SIG-M5 treated with dmso at 0.1 percent for 504 hours (cell line): ENCODE measurements around the gene LGALS9.
A peak's percentile ranks its signal among the peaks of the same experiment; 100 is the strongest.
"Not testable (repeated sequence)": the region's sequence is repeated elsewhere in the genome, so short reads cannot be mapped to it uniquely, and the experiment has no call there.

Source experiments
- DNase-seq: peaks from one replicate; lab custom pipeline; 2025; ENCODE audit not compliant: unreplicated experiment; lab: John Stamatoyannopoulos, UW

The LGALS9 gene

GRCh38 chr17:27651411-27652345, 20.7 kb downstream of the LGALS9 start:
- peak; percentile 32 for DNase-seq

- DNase-seq, result not testable (repeated sequence)
Measured at GRCh38 chr17:27653449-27653971, 22.5 kb downstream of the LGALS9 start.

GRCh38 chr17:27654136-27654535, 23.1 kb downstream of the LGALS9 start:
- no peak for DNase-seq

- DNase-seq, result peak; percentile 92
Measured at GRCh38 chr17:27654654-27655524, 23.9 kb downstream of the LGALS9 start.

GRCh38 chr17:27655525-27656111, 24.6 kb downstream of the LGALS9 start:
- DNase-seq, result not testable (repeated sequence)

DNA sequence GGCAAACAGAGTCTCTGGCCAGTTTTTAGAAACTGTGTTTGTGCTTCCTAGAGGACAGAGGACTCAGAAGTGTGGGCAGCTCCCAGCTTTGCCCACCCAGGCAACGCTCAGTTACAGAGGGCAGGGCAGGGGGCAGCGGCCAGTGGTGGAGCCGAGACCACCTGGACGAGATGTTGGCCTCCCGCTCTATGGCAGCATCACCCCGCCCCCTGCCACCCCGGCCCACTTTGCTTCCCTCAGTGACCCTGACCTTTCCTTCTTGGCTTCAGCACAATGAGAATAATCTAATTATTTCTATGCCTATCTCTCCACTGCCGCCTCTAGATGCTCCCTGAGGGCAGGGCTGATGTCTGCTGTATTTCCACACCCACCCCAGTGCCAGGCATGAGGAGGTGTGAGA, 25.6 kb downstream of the LGALS9 start:
- DNase-seq, result not testable (repeated sequence)

- no peak for DNase-seq
Measured at GRCh38 chr17:27657620-27658019, 26.6 kb downstream of the LGALS9 start.

DNA sequence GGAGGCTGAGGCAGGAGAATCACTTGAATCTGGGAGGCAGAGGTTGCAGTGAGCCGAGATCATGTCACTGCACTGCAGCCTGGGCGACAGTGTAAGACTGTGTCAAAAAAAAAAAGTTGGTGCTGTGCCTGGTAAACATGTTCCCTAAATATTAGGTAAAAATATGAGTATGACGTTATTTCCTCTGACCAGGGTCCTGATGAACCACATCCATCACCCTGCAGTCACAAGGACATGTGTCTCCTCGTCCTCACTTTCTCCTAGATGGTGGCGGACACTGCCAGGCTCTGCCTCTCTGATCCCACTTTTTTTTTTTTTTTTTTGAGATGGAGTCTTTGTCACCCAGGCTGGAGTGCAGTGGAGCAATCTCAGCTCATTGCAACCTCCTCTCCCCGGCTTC, 28.7 kb downstream of the LGALS9 start:
- no peak for DNase-seq

DNA sequence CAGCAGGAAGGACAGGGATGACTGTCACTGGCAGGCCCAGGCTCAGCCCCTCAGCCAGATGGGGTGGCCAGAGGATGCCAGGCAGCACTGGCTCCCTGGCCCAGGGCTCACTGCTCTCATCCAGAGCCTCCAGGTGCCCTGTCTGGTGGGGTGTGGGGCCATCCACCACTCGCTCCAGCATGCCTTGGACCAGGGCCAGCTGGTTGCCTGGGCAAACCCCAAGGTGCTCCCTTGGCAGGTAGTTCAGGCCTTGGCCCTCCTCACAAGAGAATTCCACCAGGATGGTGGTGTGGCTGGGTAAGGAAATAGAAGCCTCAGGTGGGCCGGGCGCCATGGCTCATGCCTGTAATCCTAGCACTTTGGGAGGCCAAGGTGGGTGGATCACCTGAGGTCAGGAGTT, 29.4 kb downstream of the LGALS9 start:
- no peak for DNase-seq

GRCh38 chr17:27663936-27664605, 33.1 kb downstream of the LGALS9 start:
- DNase-seq, result no peak

DNA sequence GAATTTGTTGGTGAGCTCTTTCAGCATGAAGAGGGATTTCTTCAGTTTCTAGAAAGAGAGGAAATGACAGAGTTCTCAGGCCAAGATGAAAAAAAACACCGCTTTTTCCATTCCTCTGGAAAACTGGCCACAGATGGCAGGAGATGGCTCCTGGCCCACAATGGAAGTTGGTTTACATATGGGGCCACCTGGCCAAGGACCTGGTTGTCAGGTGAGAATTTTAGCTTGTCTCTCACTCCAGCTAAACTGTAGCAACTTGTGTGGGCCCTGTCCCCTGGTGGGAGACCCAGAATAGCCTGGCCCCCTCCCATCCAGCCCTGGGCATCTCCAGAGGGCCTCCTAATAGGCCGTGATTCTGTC, 33.6 kb downstream of the LGALS9 start:
- DNase-seq, result no peak

- no peak for DNase-seq
Measured at GRCh38 chr17:27665549-27665948, 34.6 kb downstream of the LGALS9 start.

GRCh38 chr17:27666270-27666669, 35.3 kb downstream of the LGALS9 start:
- not testable (repeated sequence) for DNase-seq

GRCh38 chr17:27666831-27667560, 36.0 kb downstream of the LGALS9 start:
- no peak for DNase-seq

GRCh38 chr17:27667656-27668487, 36.9 kb downstream of the LGALS9 start:
- DNase-seq, result no peak

DNA sequence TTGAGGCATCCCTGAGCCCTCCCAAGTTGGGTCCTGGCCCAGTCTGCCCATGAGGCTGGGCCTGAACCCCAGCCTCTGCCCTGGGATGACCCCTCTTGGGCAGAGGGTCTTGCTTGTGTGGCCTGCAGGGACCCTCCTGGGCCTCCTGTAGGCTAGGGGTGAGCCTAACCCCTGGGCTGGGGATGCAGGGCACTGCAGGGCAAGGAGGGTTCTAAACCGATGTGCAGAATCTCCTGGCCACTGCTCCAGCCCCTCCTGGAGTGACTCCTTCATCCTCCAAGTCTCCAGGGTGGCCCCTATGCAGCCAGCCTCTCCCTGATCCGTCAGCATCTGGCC, 37.5 kb downstream of the LGALS9 start:
- no peak for DNase-seq

DNA sequence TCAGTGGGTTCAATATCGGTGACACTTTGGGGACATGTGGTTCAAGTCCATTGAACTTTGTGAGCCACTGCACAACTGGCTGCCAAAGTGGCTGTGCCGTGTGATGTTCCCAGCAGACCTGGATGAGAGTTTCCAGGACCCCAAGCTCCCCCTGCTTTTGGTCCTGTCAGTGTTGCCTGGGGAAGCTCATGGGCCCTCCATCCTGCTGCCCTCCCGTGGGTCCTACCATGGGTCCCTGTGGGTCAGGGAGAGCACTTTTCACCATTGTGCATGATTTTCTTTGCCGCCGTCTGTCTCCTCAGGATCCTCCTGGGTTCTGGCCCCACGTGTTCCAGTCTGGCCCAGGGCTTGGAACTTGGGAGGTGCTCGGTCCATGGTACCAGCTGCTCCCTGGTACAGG, 38.1 kb downstream of the LGALS9 start:
- DNase-seq, result no peak

DNA sequence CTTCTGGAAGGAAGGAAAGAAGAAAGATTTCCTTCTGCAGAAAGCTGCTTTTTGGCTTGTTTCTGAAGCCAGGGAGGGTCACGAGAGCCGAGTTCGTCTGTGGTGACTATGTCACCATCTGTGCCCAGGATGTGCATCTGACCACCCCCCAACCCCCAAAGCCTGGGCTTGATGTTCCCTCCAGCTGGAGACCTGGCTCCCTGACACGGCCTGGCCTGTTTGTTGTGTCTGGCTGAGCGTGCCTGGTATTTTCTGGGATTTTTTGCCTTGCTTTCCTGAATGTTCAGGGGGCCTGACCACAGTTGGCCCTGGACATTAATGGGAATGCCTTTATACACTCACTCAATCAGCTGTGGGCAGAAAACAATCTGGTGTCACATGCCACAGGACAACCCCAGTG, 38.9 kb downstream of the LGALS9 start:
- no peak for DNase-seq
